Neural progenitor cell (in vitro differentiated cells): ENCODE results near the gene KIRREL3. TPM values are rescaled to one million over a fixed set of nuclear protein-coding genes. Genes with fewer than 3 reads are reported as not detected.

ENCODE experiments used
- DNase-seq: peaks from one replicate; pipeline ENCODE4 v3.0.0-alpha.2; 2016; ENCODE audit warnings: low spot score
- H2AFZ ChIP-seq: fragments of 200-600 bp; sonication (generic); replicated peaks from 2 replicates; pipeline ENCODE4 v1.6.1; 2016; ENCODE audit warnings: antibody characterized with exemption
- H3F3A ChIP-seq: fragments of 200-600 bp; sonication (generic); 2 replicates; pipeline ENCODE4 v1.6.1; 2016; ENCODE audit warnings: antibody characterized with exemption, low read depth
- H3K27ac ChIP-seq: fragments of 200-600 bp; sonication (generic); 2 replicates; pipeline ENCODE4 v1.5.1; 2016; ENCODE audit warnings: mild to moderate bottlenecking
- H3K27me3 ChIP-seq: fragments of 200-600 bp; sonication (generic); 2 replicates; pipeline ENCODE4 v1.6.1; 2016; ENCODE audit warnings: mild to moderate bottlenecking, moderate library complexity
- H3K36me3 ChIP-seq: fragments of 200-600 bp; sonication (generic); 2 replicates; pipeline ENCODE4 v1.5.1; 2016
- H3K4me1 ChIP-seq: fragments of 200-600 bp; sonication (generic); 2 replicates; pipeline ENCODE4 v1.6.1; 2016; ENCODE audit warnings: mixed run types
- H3K4me2 ChIP-seq: fragments of 200-600 bp; sonication (generic); 2 replicates; pipeline ENCODE4 v1.6.1; 2016
- H3K4me3 ChIP-seq: fragments of 200-600 bp; sonication (generic); 2 replicates; pipeline ENCODE4 v1.5.1; 2016
- H3K79me2 ChIP-seq: fragments of 200-600 bp; sonication (generic); 2 replicates; pipeline ENCODE4 v1.6.1; 2016; ENCODE audit warnings: low read depth
- H3K9ac ChIP-seq: fragments of 200-600 bp; sonication (generic); 2 replicates; pipeline ENCODE4 v1.6.1; 2016
- H3K9me3 ChIP-seq: fragments of 200-600 bp; sonication (generic); 2 replicates; pipeline ENCODE4 v1.5.1; 2016; ENCODE audit warnings: low read depth
- H4K20me1 ChIP-seq: fragments of 200-600 bp; sonication (generic); 2 replicates; pipeline ENCODE4 v1.6.1; 2016; ENCODE audit warnings: low read depth
- H3K27ac Mint-ChIP-seq: 3 replicates; pipeline ENCODE4 v1.8.0; 2021; ENCODE audit warnings: mixed read lengths
- H3K27me3 Mint-ChIP-seq: 2 replicates; pipeline ENCODE4 v1.8.0; 2022; ENCODE audit warnings: low read depth, mild to moderate bottlenecking, inconsistent platforms, moderate library complexity, mixed read lengths; ENCODE audit not compliant: insufficient read depth
- H3K36me3 Mint-ChIP-seq: 3 replicates; pipeline ENCODE4 v1.8.0; 2021; ENCODE audit warnings: mixed read lengths
- H3K4me1 Mint-ChIP-seq: 3 replicates; pipeline ENCODE4 v1.8.0; 2021; ENCODE audit warnings: mixed read lengths
- H3K4me3 Mint-ChIP-seq: 3 replicates; pipeline ENCODE4 v1.8.0; 2021; ENCODE audit warnings: mild to moderate bottlenecking, moderate library complexity, mixed read lengths
- H3K9me3 Mint-ChIP-seq: 3 replicates; pipeline ENCODE4 v1.8.0; 2020; ENCODE audit warnings: mixed read lengths
- CTCF ChIP-seq: fragments of 200-600 bp; sonication (generic); IDR thresholded peaks from 2 replicates; pipeline ENCODE4 v1.5.1; 2017; ENCODE audit warnings: antibody characterized with exemption, mild to moderate bottlenecking
- EZH2 ChIP-seq: fragments of 200-600 bp; sonication (generic); IDR thresholded peaks from 2 replicates; pipeline ENCODE4 v1.6.1; 2017; ENCODE audit warnings: antibody characterized with exemption, mild to moderate bottlenecking, moderate library complexity
- EZH2phosphoT487 ChIP-seq: fragments of 200-600 bp; sonication (generic); IDR thresholded peaks from 2 replicates; pipeline ENCODE4 v1.6.1; 2017; ENCODE audit warnings: antibody characterized with exemption
- total RNA-seq: library from RNA; depleted of rRNA; stranded (reverse); fragments of >200 nt; gene quantifications from 2 replicates; pipeline ENCODE4 v1.2.3, GENCODE V29; 2015; ENCODE audit warnings: low replicate concordance

The KIRREL3 gene
- total RNA-seq, 1 donor from 2014 or later, result 1.1 TPM

GRCh38 chr11:126884192-126884591 is 116.4 kb downstream of the KIRREL3 start:
- Histone ChIP-seq H3K9ac (no peak overlapping the region), H3K4me3 (no peak overlapping the region), H3K79me2 (no peaks in the 10 kb centered on the region), H3K27me3 (no peaks in the 10 kb centered on the region), H3K4me1 (peaks cover 7% of the 10 kb centered on the region), H3K36me3 (no peaks in the 10 kb centered on the region), H4K20me1 (no peaks in the 10 kb centered on the region), H3K4me2 (no peak overlapping the region), H3K9me3 (no peaks in the 10 kb centered on the region), H3F3A (no peaks in the 10 kb centered on the region), H3K27ac (no peak overlapping the region), H2AFZ (no peak overlapping the region)
- H3K27ac Mint-ChIP-seq, result peak overlapping the region; percentile 9
- no peak for TF ChIP-seq EZH2phosphoT487
- no peak for TF ChIP-seq CTCF
- no peak for TF ChIP-seq EZH2
- H3K36me3 Mint-ChIP-seq, result no peaks in the 10 kb centered on the region
- no peak for DNase-seq
- peaks cover 43% of the 10 kb centered on the region for H3K4me1 Mint-ChIP-seq
- H3K9me3 Mint-ChIP-seq, result peaks cover 2% of the 10 kb centered on the region
- H3K4me3 Mint-ChIP-seq, result no peak overlapping the region
- H3K27me3 Mint-ChIP-seq, result peaks cover 2% of the 10 kb centered on the region

- H3K9ac ChIP-seq, result no peak overlapping the region
- H3K79me2 ChIP-seq, result no peaks in the 10 kb centered on the region
- no peaks in the 10 kb centered on the region for H3K27me3 ChIP-seq
- TF ChIP-seq EZH2 (no peak), EZH2phosphoT487 (no peak), CTCF (no peak)
- H3F3A ChIP-seq, result no peaks in the 10 kb centered on the region
- no peak for DNase-seq
- H3K4me3 ChIP-seq, result no peak overlapping the region
- H3K4me1 ChIP-seq, result peaks cover 4% of the 10 kb centered on the region
- H3K27ac ChIP-seq, result no peak overlapping the region
- no peaks in the 10 kb centered on the region for H3K9me3 ChIP-seq
- no peaks in the 10 kb centered on the region for H3K36me3 Mint-ChIP-seq
- H3K27ac Mint-ChIP-seq, result no peak overlapping the region
- H3K27me3 Mint-ChIP-seq, result peaks cover 2% of the 10 kb centered on the region
- H4K20me1 ChIP-seq, result no peaks in the 10 kb centered on the region
- H2AFZ ChIP-seq, result no peak overlapping the region
- H3K4me2 ChIP-seq, result no peak overlapping the region
- no peak overlapping the region for H3K4me3 Mint-ChIP-seq
- no peaks in the 10 kb centered on the region for H3K36me3 ChIP-seq
- H3K9me3 Mint-ChIP-seq, result peaks cover 2% of the 10 kb centered on the region
- H3K4me1 Mint-ChIP-seq, result peaks cover 22% of the 10 kb centered on the region
These were observed 119.7 kb downstream of the KIRREL3 start for GRCh38 chr11:126880872-126881271.

GRCh38 chr11:126879516-126879915 is 121.1 kb downstream of the KIRREL3 start:
- H3K4me1 ChIP-seq, result peaks cover 4% of the 10 kb centered on the region
- no peaks in the 10 kb centered on the region for H3F3A ChIP-seq
- no peaks in the 10 kb centered on the region for H4K20me1 ChIP-seq
- no peak for DNase-seq
- H3K4me2 ChIP-seq, result no peak overlapping the region
- no peaks in the 10 kb centered on the region for H3K36me3 Mint-ChIP-seq
- peaks cover 18% of the 10 kb centered on the region for H3K4me1 Mint-ChIP-seq
- H3K27me3 ChIP-seq, result no peaks in the 10 kb centered on the region
- peaks cover 4% of the 10 kb centered on the region for H3K27me3 Mint-ChIP-seq
- H3K4me3 ChIP-seq, result no peak overlapping the region
- H3K79me2 ChIP-seq, result no peaks in the 10 kb centered on the region
- H3K9me3 ChIP-seq, result no peaks in the 10 kb centered on the region
- TF ChIP-seq EZH2phosphoT487, result no peak
- TF ChIP-seq EZH2, result no peak
- no peak for TF ChIP-seq CTCF
- no peaks in the 10 kb centered on the region for H3K9me3 Mint-ChIP-seq
- H3K4me3 Mint-ChIP-seq, result no peak overlapping the region
- H3K27ac Mint-ChIP-seq, result no peak overlapping the region
- H2AFZ ChIP-seq, result no peak overlapping the region
- H3K36me3 ChIP-seq, result no peaks in the 10 kb centered on the region
- no peak overlapping the region for H3K27ac ChIP-seq
- no peak overlapping the region for H3K9ac ChIP-seq
